Retinal pigment epithelial cell (primary cell): ENCODE results near the gene PPT1.
A peak's percentile ranks its signal among the peaks of the same experiment; 100 is the strongest.

ENCODE experiments used
- DNase-seq: peaks from one replicate; pipeline ENCODE4 v3.0.0-alpha.2; 2010; ENCODE audit warnings: low read depth
- H3K4me3 ChIP-seq: 2 replicates; pipeline ENCODE4 v1.5.1; 2011; ENCODE audit warnings: mild to moderate bottlenecking, low read length, control low read depth, moderate library complexity
- CTCF ChIP-seq: conservative IDR thresholded peaks from 2 replicates; pipeline ENCODE4 v1.5.1; 2011; ENCODE audit warnings: low read depth, low read length, control low read depth, inconsistent platforms

The PPT1 gene

DNA sequence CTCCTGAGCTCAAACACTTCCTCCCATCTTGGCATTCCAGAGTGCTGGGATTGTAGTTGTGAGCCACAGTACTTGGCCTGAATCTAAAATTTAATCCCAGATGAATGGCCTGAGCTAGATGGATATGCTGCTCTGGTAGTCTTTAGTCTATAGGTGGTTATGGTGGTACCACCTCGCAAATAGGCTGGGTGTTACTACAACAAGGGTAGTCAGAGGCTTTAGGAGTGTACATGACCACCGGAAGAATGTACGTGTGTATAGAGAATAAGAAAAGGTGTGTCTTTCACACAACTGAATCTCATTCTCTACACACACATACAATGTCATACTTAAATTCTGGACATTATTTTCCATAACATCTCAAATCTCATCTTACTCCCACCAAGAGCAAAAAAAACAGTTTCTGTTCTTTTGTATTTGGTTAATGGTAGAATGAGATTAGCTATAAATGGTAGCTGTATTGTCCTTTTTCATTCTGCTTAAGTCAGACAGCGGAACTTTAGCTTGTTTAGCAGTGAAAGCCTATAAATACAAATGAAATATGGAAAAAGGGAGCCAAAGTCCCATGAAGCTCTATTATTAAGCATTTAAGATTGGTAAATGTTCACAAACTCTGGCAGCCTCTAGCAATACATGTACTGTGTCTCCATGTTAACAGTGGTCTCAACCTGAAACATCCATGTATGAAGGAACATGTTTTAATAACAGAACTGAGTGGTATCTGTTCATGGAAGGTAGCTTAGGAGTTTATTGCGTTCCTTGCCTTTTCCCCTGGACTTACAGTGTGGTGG, 40.3 kb downstream of the PPT1 start:
- TF ChIP-seq CTCF: no peak
- no peak overlapping the region for H3K4me3 ChIP-seq
- no peak for DNase-seq

DNA sequence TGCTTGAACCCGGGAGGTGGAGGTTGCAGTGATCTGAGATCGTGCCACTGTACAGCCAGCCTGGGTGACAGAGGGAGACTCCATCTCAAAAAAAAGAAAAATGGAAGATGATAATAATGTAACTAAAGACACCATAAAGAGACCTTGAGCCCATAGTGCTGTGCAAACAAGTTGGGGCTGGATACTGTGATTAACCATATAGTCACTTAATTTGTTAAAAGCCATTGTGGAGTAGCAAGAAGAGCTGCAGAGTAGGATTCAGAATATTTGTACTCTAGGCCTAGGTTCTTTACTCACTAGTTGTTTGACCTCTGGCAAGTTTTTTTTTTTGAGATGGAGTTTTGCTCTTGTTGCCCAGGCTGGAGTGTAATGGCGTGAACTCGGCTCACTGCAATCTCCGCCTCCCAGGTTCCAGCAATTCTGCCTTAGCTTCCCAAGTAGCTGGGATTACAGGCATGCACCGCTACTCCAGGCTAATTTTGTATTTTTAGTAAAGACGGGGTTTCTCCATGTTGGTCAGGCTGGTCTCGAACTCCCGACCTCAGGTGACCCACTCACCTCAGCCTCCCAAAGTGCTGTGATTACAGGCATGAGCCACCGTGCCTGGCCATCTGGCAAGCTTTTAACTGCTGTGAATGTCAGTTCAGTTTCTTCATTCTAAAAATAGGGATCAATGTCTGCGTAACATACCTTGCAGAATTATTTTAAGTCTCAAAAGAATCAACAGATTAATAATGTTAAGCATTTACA, 43.7 kb downstream of the PPT1 start:
- TF ChIP-seq CTCF: no peak
- no peak for DNase-seq
- no peak overlapping the region for H3K4me3 ChIP-seq

- no peak for TF ChIP-seq CTCF
- DNase-seq: no peak
- no peak overlapping the region for H3K4me3 ChIP-seq
Measured at GRCh38 chr1:40050863-40051262, 46.2 kb downstream of the PPT1 start.

GRCh38 chr1:40049725-40050124, 47.3 kb downstream of the PPT1 start:
- peak; percentile 54 for DNase-seq
- no peak overlapping the region for H3K4me3 ChIP-seq
- no peak for TF ChIP-seq CTCF

DNA sequence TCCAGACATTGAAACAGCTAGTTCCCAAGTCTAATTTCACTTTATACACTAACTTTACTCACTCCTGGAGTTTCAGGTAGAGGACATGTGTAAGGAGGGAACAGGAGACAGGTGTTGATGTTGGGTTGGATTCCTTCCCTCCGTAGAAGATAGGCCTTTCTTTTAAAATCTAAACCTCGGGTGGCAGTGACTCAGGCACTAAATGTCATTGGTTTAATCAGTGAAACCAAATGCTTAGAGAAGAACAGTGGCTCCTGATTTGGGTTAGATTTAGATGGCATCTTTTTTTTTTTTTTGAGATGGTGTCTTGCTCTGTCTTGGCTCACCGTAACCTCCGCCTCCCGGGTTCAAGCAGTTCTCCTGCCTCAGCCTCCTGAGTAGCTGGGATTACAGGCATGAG, 49.3 kb downstream of the PPT1 start:
- no peak for DNase-seq
- no peak overlapping the region for H3K4me3 ChIP-seq

GRCh38 chr1:40047276-40047675, 49.8 kb downstream of the PPT1 start:
- H3K4me3 ChIP-seq: no peak overlapping the region
- no peak for TF ChIP-seq CTCF
- no peak for DNase-seq

More for the DNA sequence above, 49.3 kb downstream of the PPT1 start:
- TF ChIP-seq CTCF: no peak

DNA sequence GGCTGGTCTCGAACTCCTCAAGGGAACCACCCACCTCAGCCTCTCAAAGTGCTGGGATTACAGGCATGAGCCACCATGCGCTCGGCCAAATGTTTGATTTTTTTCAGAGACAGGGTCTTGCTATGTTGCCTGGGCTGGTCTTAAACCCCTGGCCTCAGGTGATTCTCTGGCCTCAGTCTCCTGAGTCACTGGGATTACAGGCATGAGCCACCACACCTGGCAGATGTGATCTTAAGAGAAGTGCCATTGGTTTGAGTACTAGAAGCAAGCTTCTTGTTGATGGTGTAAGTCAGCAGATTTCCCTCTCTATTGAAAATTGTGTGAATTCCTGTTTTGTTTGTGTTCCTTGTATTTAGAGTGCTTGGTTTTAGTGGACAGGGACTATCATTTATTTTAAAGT, 51.3 kb downstream of the PPT1 start:
- DNase-seq: no peak
- no peak overlapping the region for H3K4me3 ChIP-seq
- TF ChIP-seq CTCF: no peak
